Fibroblast of gingiva (primary cell): ENCODE results near the gene RASGRF1.

Experiments used
- DNase-seq: peaks from one replicate; pipeline ENCODE4 v3.0.0-alpha.2; 2011; ENCODE audit warnings: low read depth

RASGRF1 gene

GRCh38 chr15:78955355-78955754 lies 135.2 kb downstream of the RASGRF1 start:
- DNase-seq: no peak

DNA sequence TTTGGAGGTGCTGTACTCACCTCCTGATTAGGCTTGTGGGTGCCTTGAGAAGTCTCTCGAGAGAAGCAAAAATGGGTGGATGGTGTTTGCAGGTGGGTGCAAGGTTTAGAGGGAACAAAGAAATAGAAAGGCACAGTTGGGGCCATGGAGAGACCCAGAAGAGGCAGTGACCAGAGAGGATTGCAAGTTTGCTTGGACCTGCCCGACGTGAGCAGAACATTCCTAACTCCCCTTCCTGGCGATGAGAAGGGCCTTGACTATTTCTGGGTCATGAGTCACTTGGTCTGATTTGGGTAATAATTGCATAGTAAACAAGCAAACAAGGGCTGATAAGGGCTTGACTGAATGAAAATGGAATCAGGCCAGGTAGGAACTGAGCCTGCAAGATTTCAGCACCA lies 138.7 kb downstream of the RASGRF1 start:
- DNase-seq: no peak

GRCh38 chr15:78950902-78951840 lies 139.4 kb downstream of the RASGRF1 start:
- DNase-seq: peak; percentile 26

DNA sequence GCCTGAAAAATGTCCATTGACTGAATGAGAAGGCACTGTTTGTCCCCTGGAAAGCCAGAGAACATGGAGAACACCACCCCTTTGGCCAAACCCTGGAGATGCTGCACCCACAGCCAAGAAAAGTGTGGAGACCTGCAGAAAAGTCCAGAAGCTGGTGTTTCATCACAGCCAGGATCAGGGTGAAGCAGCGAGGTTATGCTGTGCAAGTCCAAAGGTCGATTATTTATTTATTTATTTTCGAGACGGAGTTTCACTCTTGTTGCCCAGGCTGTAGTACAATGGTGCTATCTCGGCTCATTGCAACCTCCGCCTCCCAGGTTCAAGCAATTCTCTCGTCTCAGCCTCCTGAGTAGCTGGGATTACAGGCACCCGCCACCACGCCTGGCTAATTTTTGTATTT lies 140.2 kb downstream of the RASGRF1 start:
- no peak for DNase-seq

DNA sequence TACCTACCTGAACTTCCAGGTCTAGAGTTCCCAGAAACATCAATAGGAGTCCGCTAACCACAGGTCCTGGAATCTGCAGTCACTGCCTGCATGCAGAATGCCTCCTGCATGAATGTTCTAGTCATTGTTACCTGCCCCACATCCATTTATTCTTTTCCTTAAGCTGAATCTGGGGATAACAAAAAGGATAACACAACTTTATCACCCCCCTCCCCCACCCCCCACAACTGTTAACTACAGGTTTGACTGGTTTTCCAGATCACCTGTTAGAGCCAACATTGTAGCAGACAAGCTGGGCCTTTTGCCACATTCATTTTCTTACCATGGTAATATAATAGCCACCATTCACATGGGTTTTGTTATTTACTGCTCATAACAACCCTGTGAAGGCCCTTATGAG lies 141.1 kb downstream of the RASGRF1 start:
- no peak for DNase-seq

DNA sequence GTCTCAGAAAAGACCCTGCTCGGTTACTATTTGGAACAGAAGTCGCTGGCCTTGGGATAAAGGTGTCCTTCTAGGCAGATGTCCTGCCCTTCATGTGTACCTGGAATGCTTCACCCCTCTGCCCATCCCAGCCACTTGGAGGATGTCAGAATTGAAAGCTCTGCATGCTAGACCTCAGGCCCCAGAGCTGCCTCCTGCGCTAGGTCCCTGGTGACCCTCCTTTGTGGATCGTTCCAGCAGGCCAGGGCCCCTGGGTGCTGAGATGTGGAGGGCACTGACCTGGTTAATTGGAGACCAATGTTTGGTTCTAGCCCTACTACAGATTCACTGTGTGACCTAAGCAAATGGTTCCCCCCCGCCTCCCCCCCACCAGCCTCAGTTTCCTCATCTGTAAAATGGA lies 143.1 kb downstream of the RASGRF1 start:
- no peak for DNase-seq

GRCh38 chr15:78946493-78946892 lies 144.1 kb downstream of the RASGRF1 start:
- DNase-seq: no peak

DNA sequence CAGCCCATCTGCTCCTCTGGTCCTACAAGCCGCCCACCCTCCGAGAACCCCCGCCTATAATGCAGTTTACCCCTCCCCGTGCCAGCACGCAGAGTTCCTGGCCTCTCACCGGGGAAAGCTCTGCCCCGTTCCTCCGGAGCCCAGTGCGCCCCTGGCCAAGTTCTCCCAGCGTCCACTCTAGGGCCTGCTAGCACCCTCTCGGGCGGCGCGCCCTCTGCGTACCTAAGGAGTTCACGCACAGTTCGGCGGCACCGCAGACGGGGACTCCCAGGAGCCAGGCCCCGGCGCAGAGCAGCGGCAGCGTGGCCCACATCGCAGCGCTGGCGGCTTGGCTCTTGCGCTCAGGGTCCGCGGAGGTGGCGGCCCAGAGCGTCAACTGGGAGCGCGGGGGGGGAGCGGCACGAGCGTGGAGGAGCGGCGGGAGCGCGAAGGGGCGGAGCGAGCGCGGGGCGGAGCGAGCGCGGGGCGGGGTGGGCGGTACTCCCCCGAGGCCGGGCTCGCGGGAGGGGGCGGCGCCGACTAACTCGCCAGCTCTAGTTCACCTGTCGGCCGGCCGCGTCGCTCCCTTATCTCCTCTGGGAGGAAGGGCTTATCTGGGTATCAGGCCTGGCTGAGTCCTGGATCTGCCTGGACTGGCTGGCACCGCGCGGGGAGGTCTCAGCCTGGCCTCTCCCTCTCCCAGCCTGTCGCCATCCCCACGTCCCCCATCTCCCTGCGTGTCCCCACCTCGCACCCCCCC lies 145.7 kb downstream of the RASGRF1 start, which contains the start of gene CTSH:
CTSH (minus strand) TSS at position 378 of the 739 bp plus-strand sequence; CDS start at position 313, 65 bp downstream.
- no peak for DNase-seq

DNA sequence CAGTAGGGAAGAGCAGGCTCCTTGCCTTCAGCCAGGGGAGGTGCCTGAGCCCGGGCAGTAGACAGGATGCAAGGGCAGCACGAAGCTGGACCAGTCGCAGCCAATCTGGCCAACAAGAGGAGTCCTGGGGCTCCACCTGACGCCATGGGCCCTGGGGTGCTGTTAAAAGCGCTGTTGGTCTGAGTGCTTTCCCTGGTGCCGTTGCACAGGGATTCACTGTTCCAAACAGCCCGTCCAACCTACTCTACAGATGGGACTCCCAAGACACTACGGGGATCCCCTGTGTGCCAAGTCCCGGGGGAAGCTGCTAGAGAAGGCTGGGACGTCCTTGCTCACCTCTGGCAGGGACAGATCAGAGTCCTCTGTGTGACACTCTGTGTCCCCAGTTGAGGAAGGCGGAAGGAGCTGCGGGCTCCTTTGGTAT lies 146.4 kb downstream of the RASGRF1 start:
- DNase-seq: no peak

DNA sequence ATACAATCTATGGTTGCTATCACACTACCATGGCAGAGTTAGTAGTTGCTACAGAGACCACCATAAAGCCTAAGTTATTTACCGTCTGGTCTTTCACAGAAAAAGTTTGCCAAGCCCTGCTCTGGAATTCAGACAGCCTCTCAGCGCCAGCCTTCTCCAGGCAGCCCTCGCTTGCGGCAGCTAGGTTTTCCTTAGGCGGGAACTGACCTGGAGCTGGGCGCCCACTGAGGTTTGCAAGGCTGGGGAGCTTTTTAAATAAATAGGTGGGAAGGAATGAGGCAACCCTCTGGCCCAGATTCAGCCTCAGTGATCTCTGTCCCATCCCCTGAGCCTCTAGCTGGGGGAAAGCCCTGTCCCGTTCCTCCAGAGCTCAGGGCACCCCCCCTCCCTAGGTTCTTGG lies 146.9 kb downstream of the RASGRF1 start:
- no peak for DNase-seq

- DNase-seq: no peak
Observed at GRCh38 chr15:78942741-78943140, 147.8 kb downstream of the RASGRF1 start.

- no peak for DNase-seq
Observed at GRCh38 chr15:78938658-78939488, 151.7 kb downstream of the RASGRF1 start.

- no peak for DNase-seq
Observed at GRCh38 chr15:78937132-78937739, 153.3 kb downstream of the RASGRF1 start.

GRCh38 chr15:78934655-78935023 lies 155.9 kb downstream of the RASGRF1 start:
- DNase-seq: no peak

DNA sequence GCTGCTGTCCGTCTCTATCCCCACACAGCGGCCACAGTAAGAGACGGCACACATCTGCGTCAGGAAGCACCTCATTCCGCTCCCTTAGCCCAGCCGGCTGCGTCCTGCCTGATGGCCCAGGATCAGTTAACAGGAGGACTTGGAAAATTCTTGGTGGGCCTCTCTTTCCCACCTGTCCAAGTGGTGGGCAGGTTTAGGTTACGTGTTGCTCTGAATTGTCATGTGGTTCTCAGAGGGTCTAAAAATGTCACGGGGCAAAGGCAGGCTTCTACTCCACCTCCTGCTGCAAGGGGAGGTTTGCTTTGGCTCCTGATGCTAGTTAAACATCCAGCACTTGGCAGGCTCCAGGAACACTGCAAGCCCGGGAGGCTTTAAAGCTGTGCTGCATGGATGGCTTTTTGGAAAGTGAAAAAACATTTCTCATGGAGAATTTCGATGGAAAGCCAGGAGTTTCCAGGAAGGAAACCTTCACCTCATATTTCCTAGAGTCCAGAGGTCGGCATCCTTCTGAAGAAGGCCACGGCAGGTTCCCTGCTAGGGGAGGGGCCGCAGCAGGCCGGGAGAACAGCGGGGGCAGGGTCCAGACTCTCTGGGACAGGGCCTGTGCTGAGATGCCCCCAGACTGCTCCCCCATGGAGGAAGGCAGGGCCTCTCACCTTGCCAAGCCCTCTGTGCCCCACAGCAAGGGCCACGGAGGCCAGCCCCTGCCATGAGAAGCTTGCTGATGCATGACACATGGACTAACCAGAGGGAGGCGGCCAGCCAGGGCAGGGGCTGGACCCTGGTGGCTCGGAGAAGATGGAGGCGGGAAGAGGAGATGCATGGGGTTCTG lies 156.5 kb downstream of the RASGRF1 start:
- no peak for DNase-seq

- DNase-seq: no peak
Observed at GRCh38 chr15:78933187-78933822, 157.3 kb downstream of the RASGRF1 start.

DNA sequence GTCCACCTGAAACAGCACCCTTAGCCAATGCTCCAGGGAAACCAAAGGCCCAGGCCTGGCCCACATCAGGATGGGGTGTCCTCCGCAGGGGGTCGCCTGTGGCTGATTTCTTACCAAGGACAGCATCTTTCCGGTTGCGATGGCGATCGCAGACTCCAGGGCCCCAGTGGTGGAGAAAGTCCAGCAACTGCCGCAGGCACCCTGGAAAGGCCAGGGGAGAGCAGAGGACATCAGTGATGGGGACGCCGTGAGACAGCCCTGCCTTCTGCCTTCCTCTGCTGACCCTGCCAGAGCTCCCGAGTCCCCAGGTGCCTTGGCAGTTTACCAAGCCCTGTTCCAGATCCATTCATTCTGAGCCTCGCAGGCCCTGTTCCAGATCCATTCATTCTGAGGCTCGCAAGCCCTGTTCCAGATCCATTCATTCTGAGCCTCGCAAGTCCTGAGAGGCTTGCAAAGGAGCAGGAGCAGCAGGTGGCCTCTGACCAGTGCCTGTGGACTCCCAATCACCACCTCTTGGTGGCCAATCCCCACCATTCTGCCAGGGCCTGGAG lies 158.2 kb downstream of the RASGRF1 start:
- DNase-seq: no peak

GRCh38 chr15:78931439-78932257 lies 158.9 kb downstream of the RASGRF1 start:
- no peak for DNase-seq
